Measurements from ENCODE around the gene TMEM239. TPM values are rescaled to one million over a fixed set of nuclear protein-coding genes. Genes with fewer than 3 reads are reported as not detected.

TMEM239 gene
- total RNA-seq, 1 experiment from 2014 or later, result not detected

GRCh38 chr20:2794866-2795447 is 21.2 kb upstream of the TMEM239 start:
- H3K36me3 Mint-ChIP-seq (ENCODE audit: insufficient read depth, unreplicated experiment), result no peaks in the 10 kb centered on the region
- no peak overlapping the region for H3K4me3 Mint-ChIP-seq (ENCODE audit: unreplicated experiment)
- POLR2A ChIA-PET, result interaction anchor here (0.7 kb wide), 2 partner anchors 33 to 66 kb away, joined by 3 to 4 read pairs; no protein-coding TSS in a partner anchor
- no peak overlapping the region for H3K27ac Mint-ChIP-seq (ENCODE audit: low read depth, unreplicated experiment)
- BruUV-seq (replicated peaks), result no TSS peak
- H3K9me3 Mint-ChIP-seq (ENCODE audit: unreplicated experiment), result no peaks in the 10 kb centered on the region
- DNase-seq (ENCODE audit: unreplicated experiment), result no peak
- intact Hi-C loops (cut with micrococcal nuclease), result no loop called here
- CTCF ChIA-PET, result interaction anchor here (0.6 to 0.7 kb wide), 4 partner anchors 12 to 829 kb away, joined by 3 read pairs; no protein-coding TSS in a partner anchor
- H3K27me3 Mint-ChIP-seq (ENCODE audit: insufficient read depth, unreplicated experiment), result peaks cover 64% of the 10 kb centered on the region
- H3K4me1 Mint-ChIP-seq (ENCODE audit: insufficient read depth, unreplicated experiment), result peaks cover 3% of the 10 kb centered on the region
- no peak for TF ChIP-seq CTCF (IDR thresholded peaks at IDR 0.05; ENCODE audit: unreplicated experiment)

GRCh38 chr20:2795451-2795850 is 20.7 kb upstream of the TMEM239 start:
- no peak for DNase-seq (ENCODE audit: unreplicated experiment)
- intact Hi-C loops (cut with micrococcal nuclease), result no loop called here
- Mint-ChIP-seq H3K4me3 (ENCODE audit: unreplicated experiment) (no peak overlapping the region), H3K4me1 (ENCODE audit: insufficient read depth, unreplicated experiment) (peaks cover 5% of the 10 kb centered on the region), H3K27ac (ENCODE audit: low read depth, unreplicated experiment) (no peak overlapping the region), H3K36me3 (ENCODE audit: insufficient read depth, unreplicated experiment) (no peaks in the 10 kb centered on the region), H3K9me3 (ENCODE audit: unreplicated experiment) (no peaks in the 10 kb centered on the region), H3K27me3 (ENCODE audit: insufficient read depth, unreplicated experiment) (peaks cover 64% of the 10 kb centered on the region)
- TF ChIP-seq CTCF (IDR thresholded peaks at IDR 0.05; ENCODE audit: unreplicated experiment), result no peak
- ChIA-PET POLR2A (no interaction called here), CTCF (interaction anchor here (0.7 to 0.8 kb wide), 3 partner anchors 11 to 320 kb away, joined by 3 to 5 read pairs (median 5); no protein-coding TSS in a partner anchor)
- no TSS peak for BruUV-seq (replicated peaks)

- Mint-ChIP-seq H3K36me3 (ENCODE audit: insufficient read depth, unreplicated experiment) (no peaks in the 10 kb centered on the region), H3K27ac (ENCODE audit: low read depth, unreplicated experiment) (no peak overlapping the region), H3K27me3 (ENCODE audit: insufficient read depth, unreplicated experiment) (peaks cover 64% of the 10 kb centered on the region), H3K4me3 (ENCODE audit: unreplicated experiment) (no peak overlapping the region), H3K4me1 (ENCODE audit: insufficient read depth, unreplicated experiment) (peaks cover 5% of the 10 kb centered on the region), H3K9me3 (ENCODE audit: unreplicated experiment) (no peaks in the 10 kb centered on the region)
- POLR2A ChIA-PET, result interaction anchor here (0.6 kb wide), 1 partner anchor 1428 kb away, joined by 3 read pairs; no protein-coding TSS in a partner anchor
- no peak for TF ChIP-seq CTCF (IDR thresholded peaks at IDR 0.05; ENCODE audit: unreplicated experiment)
- BruUV-seq (replicated peaks), result no TSS peak
- no peak for DNase-seq (ENCODE audit: unreplicated experiment)
- intact Hi-C loops (cut with micrococcal nuclease), result no loop called here
- CTCF ChIA-PET, result interaction anchor here (0.7 to 0.9 kb wide), 3 partner anchors 42 to 320 kb away, joined by 3 to 5 read pairs (median 5); no protein-coding TSS in a partner anchor
These were observed 20.0 kb upstream of the TMEM239 start for GRCh38 chr20:2796011-2796660.

- no TSS peak for BruUV-seq (replicated peaks)
- no peak for TF ChIP-seq CTCF (IDR thresholded peaks at IDR 0.05; ENCODE audit: unreplicated experiment)
- CTCF ChIA-PET, result interaction anchor here (0.6 to 0.9 kb wide), 2 partner anchors 44 to 146 kb away, joined by 3 read pairs; no protein-coding TSS in a partner anchor
- H3K4me3 Mint-ChIP-seq (ENCODE audit: unreplicated experiment), result no peak overlapping the region
- peaks cover 5% of the 10 kb centered on the region for H3K4me1 Mint-ChIP-seq (ENCODE audit: insufficient read depth, unreplicated experiment)
- no peak for DNase-seq (ENCODE audit: unreplicated experiment)
- H3K27ac Mint-ChIP-seq (ENCODE audit: low read depth, unreplicated experiment), result no peak overlapping the region
- intact Hi-C loops (cut with micrococcal nuclease), result no loop called here
- no peaks in the 10 kb centered on the region for H3K36me3 Mint-ChIP-seq (ENCODE audit: insufficient read depth, unreplicated experiment)
- POLR2A ChIA-PET, result no interaction called here
- peaks cover 64% of the 10 kb centered on the region for H3K27me3 Mint-ChIP-seq (ENCODE audit: insufficient read depth, unreplicated experiment)
- H3K9me3 Mint-ChIP-seq (ENCODE audit: unreplicated experiment), result no peaks in the 10 kb centered on the region
These were observed 18.8 kb upstream of the TMEM239 start for GRCh38 chr20:2797136-2797983.
